Nephron progenitor cell (in vitro differentiated cells): ENCODE results near the gene ASNSD1.
"Not testable (repeated sequence)": the region's sequence is repeated elsewhere in the genome, so short reads cannot be mapped to it uniquely, and the experiment has no call there.

Source experiments
- DNase-seq: peaks from one replicate; pipeline ENCODE4 v3.0.0; 2021
- H3K27ac Mint-ChIP-seq: 2 replicates; pipeline ENCODE4 v1.8.0; 2021; ENCODE audit warnings: mild to moderate bottlenecking, moderate library complexity, mixed read lengths
- H3K27me3 Mint-ChIP-seq: 2 replicates; pipeline ENCODE4 v1.8.0; 2021; ENCODE audit warnings: mild to moderate bottlenecking, low read depth, mixed read lengths; ENCODE audit not compliant: poor library complexity
- H3K36me3 Mint-ChIP-seq: 2 replicates; pipeline ENCODE4 v1.8.0; 2021; ENCODE audit warnings: low read depth, mixed read lengths
- H3K4me1 Mint-ChIP-seq: 2 replicates; pipeline ENCODE4 v1.8.0; 2021; ENCODE audit warnings: mixed read lengths
- H3K4me3 Mint-ChIP-seq: 2 replicates; pipeline ENCODE4 v1.8.0; 2021; ENCODE audit warnings: mild to moderate bottlenecking, moderate library complexity, mixed read lengths
- H3K9me3 Mint-ChIP-seq: 2 replicates; pipeline ENCODE4 v1.8.0; 2021; ENCODE audit warnings: mild to moderate bottlenecking, moderate library complexity, mixed read lengths
- CTCF ChIP-seq: fragments of 200-600 bp; sonication (generic); IDR thresholded peaks from 2 replicates; pipeline ENCODE4 v1.5.0; 2021; ENCODE audit warnings: antibody characterized with exemption

ASNSD1 gene

GRCh38 chr2:189681903-189682302 lies 20.6 kb downstream of the ASNSD1 start:
- H3K4me1 Mint-ChIP-seq, result peaks cover 4% of the 10 kb centered on the region
- H3K27ac Mint-ChIP-seq, result no peak overlapping the region
- H3K27me3 Mint-ChIP-seq, result no peaks in the 10 kb centered on the region
- H3K36me3 Mint-ChIP-seq, result peaks cover 51% of the 10 kb centered on the region
- no peak for DNase-seq
- H3K4me3 Mint-ChIP-seq, result no peak overlapping the region
- peaks cover 34% of the 10 kb centered on the region for H3K9me3 Mint-ChIP-seq
- TF ChIP-seq CTCF, result no peak

DNA sequence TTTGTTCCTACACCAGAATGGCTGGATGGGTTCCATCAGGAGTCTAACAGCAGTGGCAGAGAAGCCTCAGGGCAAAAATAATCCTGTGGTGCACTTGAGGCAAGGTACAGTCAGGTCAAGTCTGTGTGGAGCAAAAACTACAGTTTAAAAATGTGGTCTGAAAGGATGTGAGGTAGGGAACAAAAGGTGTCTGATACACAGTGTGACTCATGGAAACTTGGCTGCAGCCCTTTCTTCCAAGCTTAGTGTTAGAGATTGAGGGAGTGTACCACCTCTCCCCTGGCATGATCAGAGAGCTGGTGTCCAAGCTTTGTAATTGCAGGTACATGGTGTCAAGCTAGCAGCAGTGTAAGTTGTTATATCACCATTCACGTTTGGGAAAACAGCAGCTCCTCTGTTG lies 22.1 kb downstream of the ASNSD1 start:
- no peak for DNase-seq
- H3K36me3 Mint-ChIP-seq, result peaks cover 37% of the 10 kb centered on the region
- peak overlapping the region; percentile 44 for H3K27ac Mint-ChIP-seq
- peaks cover 22% of the 10 kb centered on the region for H3K9me3 Mint-ChIP-seq
- no peak overlapping the region for H3K4me3 Mint-ChIP-seq
- H3K4me1 Mint-ChIP-seq, result peaks cover 4% of the 10 kb centered on the region
- TF ChIP-seq CTCF, result no peak
- H3K27me3 Mint-ChIP-seq, result no peaks in the 10 kb centered on the region

DNA sequence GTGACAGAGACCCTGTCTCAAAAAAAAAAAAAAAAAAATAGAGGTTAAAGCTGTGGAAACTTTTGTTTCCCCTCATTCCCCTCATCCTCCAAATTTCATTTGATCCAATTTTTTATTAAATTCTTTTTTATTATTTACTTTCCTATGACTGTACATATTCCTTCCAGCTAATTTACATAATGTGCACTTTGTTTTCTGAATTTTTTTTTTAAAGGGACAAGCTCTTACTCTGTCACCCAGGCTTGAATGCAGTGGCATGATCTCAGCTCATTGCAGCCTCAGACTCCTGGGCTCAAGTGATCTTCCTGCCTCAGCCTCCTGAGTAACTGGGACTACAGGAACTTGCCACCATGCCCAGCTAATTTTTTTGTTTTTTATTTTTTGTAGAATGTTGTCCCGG lies 23.6 kb downstream of the ASNSD1 start:
- Mint-ChIP-seq H3K27ac (no peak overlapping the region), H3K4me1 (peaks cover 4% of the 10 kb centered on the region), H3K36me3 (peaks cover 22% of the 10 kb centered on the region), H3K9me3 (peaks cover 7% of the 10 kb centered on the region), H3K27me3 (no peaks in the 10 kb centered on the region), H3K4me3 (no peak overlapping the region)
- no peak for TF ChIP-seq CTCF
- DNase-seq, result no peak

DNA sequence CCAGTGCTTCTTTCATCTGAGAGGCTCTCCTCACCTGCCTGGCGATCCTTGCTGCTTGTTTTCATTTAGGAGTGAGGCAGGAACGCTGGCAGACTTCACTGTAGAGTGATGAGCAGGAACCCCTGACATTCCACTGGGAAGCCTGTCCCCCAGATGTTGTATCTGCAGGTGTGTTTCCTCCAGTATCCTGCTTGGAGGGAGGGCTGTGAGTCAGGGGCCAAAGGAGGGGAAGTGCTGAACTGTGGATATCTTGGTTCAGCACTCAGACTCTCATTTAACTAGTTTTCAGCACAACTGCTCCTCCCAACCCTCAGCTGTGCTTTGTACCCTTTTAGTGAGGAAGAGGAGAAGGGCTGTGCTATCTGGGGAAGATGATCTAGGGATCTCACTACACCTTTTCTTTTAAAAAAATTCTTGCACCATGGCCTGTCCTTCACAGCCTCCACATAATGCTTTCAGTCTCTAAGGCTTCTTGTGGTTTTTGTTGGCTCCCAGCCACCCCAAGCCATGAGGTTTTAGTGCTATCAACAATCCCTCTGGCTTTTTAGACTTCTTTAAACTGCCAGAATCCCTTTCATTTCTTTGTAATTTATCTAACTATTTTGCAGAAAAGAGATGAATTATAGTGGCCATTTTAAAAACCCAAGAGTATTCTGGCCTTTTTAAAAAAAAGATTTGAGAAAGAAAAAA lies 24.4 kb downstream of the ASNSD1 start:
- DNase-seq, result no peak
- Mint-ChIP-seq H3K36me3 (peaks cover 15% of the 10 kb centered on the region), H3K27me3 (no peaks in the 10 kb centered on the region), H3K4me3 (no peak overlapping the region), H3K4me1 (peaks cover 4% of the 10 kb centered on the region), H3K27ac (peak overlapping the region; percentile 20), H3K9me3 (no peaks in the 10 kb centered on the region)
- TF ChIP-seq CTCF, result no peak

DNA sequence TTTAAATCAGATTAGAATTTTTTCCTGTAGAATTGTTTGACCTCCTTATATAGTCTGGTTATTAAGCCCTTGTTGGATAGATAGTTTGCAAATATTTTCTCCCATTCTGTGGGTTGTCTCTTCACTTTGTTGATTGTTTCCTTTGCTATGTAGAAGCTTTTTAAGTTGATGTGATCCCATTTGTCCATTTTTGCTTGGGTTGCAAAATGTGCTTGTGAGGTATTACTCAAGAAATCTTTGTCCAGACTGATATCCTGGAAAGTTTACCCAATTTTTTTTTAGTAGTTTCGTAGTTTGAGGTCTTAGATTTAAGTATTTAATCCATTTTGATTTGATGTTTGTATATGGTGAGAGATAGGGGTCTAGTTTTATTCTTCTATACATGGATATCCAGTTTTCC lies 26.5 kb downstream of the ASNSD1 start:
- not testable (repeated sequence) for H3K4me3 Mint-ChIP-seq, H3K27ac Mint-ChIP-seq, H3K9me3 Mint-ChIP-seq, DNase-seq, H3K36me3 Mint-ChIP-seq, H3K27me3 Mint-ChIP-seq, H3K4me1 Mint-ChIP-seq

DNA sequence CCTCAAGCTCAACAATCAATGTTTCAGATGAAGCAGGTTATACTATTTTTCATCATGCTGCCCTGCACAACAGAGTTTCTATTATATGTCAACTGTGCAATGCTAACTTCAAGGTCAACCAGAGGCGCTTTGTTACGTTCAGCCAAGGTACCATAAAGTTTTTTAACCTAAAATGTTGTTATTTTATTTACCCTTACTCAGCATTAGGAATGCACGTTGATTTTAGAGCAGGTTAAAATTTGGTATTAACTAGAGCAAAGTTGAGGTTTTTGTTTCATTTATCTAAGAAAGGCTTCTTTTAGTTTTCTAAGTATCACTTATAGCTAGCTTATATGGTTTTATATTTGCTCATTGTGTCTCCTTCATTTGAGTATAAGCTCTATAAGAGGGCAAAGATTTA lies 35.0 kb downstream of the ASNSD1 start:
- H3K36me3 Mint-ChIP-seq, result peaks cover 4% of the 10 kb centered on the region
- peaks cover 8% of the 10 kb centered on the region for H3K27me3 Mint-ChIP-seq
- H3K4me1 Mint-ChIP-seq, result no peaks in the 10 kb centered on the region
- no peak overlapping the region for H3K4me3 Mint-ChIP-seq
- no peak for DNase-seq
- no peak overlapping the region for H3K27ac Mint-ChIP-seq
- TF ChIP-seq CTCF, result no peak
- H3K9me3 Mint-ChIP-seq, result no peaks in the 10 kb centered on the region
